ENCODE measurements around the gene SYTL3.

Gene SYTL3

DNA sequence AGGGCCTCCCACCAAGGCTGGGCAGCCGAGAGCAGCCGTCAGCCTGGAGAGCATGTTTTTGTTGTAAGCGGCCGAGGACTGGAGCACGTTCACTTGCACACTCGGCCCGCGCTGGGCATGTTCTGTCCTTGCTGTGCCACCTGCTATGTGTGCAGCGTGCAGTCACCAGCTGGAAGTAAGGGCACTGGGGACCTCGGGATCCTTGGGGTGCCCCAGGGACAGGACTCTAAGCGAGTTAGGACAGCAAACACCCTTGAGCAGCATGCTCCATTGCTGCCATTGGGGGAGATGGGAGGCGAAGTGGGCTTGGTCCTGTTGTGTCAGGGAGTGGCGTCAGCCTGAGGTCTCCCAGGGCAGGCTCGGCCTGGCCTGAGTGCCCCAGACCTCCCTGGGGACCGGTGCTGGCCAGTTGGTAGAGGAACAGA, 24.0 kb upstream of the SYTL3 start:
- H3K27ac ChIP-seq, result peak overlapping the region; percentile 18; the same call in 1 of the 2 replicates
- TF ChIP-seq, protein P1, sequence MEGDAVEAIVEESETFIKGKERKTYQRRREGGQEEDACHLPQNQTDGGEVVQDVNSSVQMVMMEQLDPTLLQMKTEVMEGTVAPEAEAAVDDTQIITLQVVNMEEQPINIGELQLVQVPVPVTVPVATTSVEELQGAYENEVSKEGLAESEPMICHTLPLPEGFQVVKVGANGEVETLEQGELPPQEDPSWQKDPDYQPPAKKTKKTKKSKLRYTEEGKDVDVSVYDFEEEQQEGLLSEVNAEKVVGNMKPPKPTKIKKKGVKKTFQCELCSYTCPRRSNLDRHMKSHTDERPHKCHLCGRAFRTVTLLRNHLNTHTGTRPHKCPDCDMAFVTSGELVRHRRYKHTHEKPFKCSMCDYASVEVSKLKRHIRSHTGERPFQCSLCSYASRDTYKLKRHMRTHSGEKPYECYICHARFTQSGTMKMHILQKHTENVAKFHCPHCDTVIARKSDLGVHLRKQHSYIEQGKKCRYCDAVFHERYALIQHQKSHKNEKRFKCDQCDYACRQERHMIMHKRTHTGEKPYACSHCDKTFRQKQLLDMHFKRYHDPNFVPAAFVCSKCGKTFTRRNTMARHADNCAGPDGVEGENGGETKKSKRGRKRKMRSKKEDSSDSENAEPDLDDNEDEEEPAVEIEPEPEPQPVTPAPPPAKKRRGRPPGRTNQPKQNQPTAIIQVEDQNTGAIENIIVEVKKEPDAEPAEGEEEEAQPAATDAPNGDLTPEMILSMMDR (conservative IDR thresholded peaks at IDR 0.05), result no peak

DNA sequence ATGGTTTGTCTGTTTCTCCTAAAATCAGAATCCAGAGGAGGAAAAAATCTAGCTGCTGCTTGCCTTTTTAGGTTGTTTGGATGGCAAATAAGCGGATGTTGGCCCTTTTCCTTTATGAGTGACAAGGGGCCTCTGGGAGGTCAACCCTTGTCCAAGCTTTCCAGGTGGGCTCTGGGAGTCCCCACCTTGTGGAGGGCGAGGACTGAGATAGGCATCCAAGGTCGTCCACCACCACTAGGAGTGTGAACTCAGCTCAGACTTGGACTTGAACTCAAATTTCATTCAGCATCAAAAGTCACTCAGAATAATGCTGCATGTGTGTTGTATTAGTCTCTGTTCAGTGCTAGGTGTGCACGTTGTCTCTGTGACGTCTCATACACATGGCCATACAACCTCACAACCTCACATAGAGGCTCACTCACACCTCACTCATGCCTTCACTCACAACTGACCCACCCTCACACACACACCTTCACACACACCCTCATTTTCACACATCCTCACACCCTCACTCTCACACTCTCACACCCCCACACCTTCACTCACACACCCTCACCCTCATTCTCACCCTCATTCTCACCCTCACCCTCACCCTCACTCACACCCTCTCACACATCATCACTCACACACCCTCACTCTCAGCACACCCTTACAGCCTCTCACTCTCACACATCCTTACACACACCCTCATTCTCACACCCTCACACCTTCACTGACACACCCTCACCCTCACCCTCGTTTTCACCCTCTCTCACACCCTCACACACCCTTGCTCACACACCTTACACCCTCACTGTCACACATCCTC, 23.3 kb upstream of the SYTL3 start:
- peak overlapping the region; percentile 18; the same call in 1 of the 2 replicates for H3K27ac ChIP-seq
- TF ChIP-seq, protein P1 (conservative IDR thresholded peaks at IDR 0.05), result no peak

DNA sequence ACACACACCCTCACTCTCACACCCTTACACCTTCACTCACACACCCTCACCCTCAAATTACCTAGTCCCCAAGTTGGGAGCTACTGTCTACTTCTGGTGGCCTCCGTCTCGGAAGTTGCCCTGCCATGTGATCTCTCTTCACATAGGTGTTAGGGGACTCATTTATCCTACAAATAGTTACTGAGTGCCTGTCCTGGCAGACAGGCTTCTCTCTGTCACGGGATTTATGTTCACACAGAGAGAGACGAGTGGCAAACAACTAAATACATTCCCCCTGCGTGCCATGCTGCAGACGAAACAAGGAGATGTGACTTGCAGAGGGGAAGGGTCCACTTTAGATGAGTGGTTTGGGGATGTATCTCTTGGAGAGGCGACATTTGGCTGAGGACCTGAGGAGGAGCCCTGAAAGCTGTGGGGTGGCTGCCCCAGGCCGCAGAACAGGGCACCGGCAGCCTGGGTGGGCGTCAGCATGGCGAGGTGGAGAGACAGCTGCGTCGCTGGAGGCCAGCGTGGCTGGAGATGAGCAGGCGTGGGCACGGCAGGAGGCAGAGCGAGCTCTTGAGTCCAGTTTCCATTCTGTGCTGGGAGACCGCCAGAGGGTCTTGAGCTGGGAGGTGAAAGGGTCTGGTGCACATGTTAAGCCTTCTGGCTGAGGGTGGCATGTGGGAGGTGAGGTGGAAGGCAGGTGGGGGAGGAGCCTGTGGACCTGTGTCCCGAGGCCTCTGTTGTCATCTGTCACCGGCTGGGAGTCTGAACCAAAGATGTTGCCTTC, 22.5 kb upstream of the SYTL3 start:
- TF ChIP-seq, protein P1 (conservative IDR thresholded peaks at IDR 0.05), result no peak
- H3K27ac ChIP-seq, result no peak overlapping the region

DNA sequence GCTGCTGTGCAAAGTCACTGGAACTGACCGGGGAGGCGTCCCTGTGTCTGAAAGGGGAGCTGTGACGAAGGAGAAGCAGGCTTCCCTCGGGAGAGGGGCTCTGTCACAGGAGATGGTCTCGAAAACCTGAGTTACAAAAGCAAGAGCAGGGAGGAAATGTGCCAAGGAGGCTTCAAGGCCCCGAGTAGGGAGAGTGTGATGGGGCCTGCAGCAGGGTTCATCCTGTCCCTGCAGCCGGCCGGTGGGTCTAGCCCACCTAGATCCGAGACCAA, 22.0 kb upstream of the SYTL3 start:
- no peak overlapping the region for H3K27ac ChIP-seq
- TF ChIP-seq, protein P1 (conservative IDR thresholded peaks at IDR 0.05), result no peak

DNA sequence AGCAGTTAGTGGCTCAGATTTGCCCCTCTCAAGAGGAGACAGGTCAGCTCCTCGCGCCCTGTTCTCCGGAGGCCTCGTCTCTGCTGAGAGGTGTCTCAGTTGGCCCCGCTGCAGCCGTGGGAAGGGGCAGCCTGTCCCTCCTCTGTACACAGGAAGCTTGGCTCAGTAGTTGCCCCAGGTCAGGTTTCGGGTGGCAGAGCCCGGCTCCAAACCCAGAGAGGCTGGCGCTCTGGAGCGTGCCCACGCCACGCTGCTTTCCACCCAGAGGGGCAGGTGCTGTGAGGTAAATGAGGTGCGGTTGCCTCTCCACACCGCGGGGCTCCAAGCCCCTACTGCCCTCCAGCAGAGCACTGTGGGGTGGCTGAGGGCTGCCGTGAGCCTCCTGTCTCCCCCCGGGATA, 21.3 kb upstream of the SYTL3 start:
- no peak overlapping the region for H3K27ac ChIP-seq
- TF ChIP-seq, protein P1 (conservative IDR thresholded peaks at IDR 0.05), result no peak

DNA sequence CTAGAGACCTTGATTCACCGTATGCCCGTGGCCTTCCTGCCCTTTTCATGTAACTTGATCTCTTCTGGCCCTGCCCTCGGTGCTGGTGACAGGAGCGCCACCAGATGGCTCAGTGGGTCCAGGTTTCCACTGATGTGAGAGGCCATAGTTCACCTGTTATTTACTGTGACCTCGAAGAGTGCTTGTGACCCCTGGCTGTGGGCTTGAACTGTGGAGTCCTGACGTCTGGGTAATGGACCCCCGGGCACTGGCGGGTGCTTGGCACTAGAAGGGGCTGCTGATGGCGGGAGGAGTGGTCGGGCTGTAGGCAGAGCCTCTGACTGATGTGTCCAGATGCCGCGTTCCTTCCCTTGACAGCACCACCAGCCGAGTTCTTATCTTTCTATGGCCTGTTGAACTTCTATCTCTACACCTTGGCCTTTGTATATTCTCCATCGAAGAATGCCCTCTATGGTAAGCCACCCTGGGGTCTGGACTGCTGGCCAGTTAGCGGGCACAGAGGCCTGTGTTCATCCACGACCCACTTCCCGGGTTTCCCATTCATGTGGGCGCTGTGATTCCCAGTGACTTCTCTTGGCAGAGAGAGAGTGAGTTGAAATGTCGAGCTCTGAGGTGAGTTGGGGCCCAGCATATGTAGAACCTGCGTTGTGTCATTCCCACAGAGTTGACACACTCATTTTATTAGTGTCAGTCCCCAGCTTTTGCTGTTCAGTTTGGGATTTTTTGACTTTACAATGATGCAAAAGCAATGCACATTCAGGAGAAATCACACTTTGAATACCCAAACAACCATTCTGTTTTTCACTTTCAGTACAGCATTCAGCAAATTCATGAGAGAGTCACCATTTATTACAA, 20.3 kb upstream of the SYTL3 start:
- H3K27ac ChIP-seq, result no peak overlapping the region
- TF ChIP-seq, protein P1 (conservative IDR thresholded peaks at IDR 0.05), result no peak
